Right lobe of liver (tissue), 6 donors: ENCODE results near the gene ABCB8. TPM values are rescaled to one million over a fixed set of nuclear protein-coding genes. Genes with fewer than 3 reads are reported as not detected.

Experiments
- ATAC-seq, 4 donors: fragments of 200-7000 bp; cut with Tn5 transposase; one replicate each; pipeline ENCODE4 v1.9.1; 2020; ENCODE audit warnings: mild to moderate bottlenecking in 4 of 4, moderate library complexity in 4 of 4
- DNase-seq, 3 donors: peaks; one replicate each; pipeline ENCODE4 v3.0.0-alpha.2; 2020
- H3K27ac ChIP-seq, 3 donors: fragments of 200-600 bp; one replicate each; pipeline ENCODE4 v1.8.0; 2022
- H3K27me3 ChIP-seq, 2 donors: fragments of 200-600 bp; one replicate each; pipeline ENCODE4 v1.8.0; 2022
- H3K36me3 ChIP-seq, 4 donors: fragments of 200-600 bp; sonication (generic) in 1 of 4; one replicate each; pipeline versions ENCODE4 v1.5.1 to v1.8.0; 2017 to 2022; ENCODE audit warnings: control low read depth in 1 of 4
- H3K4me1 ChIP-seq, 4 donors: fragments of 200-600 bp; sonication (generic) in 1 of 4; one replicate each; pipeline versions ENCODE4 v1.5.1 to v1.8.0; 2017 to 2022; ENCODE audit warnings: control low read depth in 1 of 4
- H3K4me3 ChIP-seq, 3 donors: fragments of 200-600 bp; one replicate each; pipeline ENCODE4 v1.8.0; 2022
- H3K9me3 ChIP-seq, 4 donors: fragments of 200-600 bp; sonication (generic) in 1 of 4; one replicate each; pipeline versions ENCODE4 v1.5.1 to v1.8.0; 2017 to 2022; ENCODE audit warnings: control low read depth in 1 of 4
- POLR2A ChIP-seq: fragments of 450-650 bp; IDR thresholded peaks from one replicate; pipeline ENCODE4 v1.6.1; 2017; ENCODE audit warnings: antibody characterized with exemption, mild to moderate bottlenecking
- WGBS: methylation state at CpG from one replicate; pipeline ENCODE4 v1.1.6; 2018; ENCODE audit warnings: low coverage, low lambda C conversion rate; ENCODE audit not compliant: insufficient coverage; ENCODE audit errors: missing lambda C conversion rate; 5-methylcytosine and 5-hydroxymethylcytosine counted together
- intact Hi-C, 2 donors: fragments of 100-400 bp; cut with DNase I; formaldehyde crosslinking; loops; one replicate each; pipeline versions ENCODE4 v1.11.2 to v1.14.1; 2022
- total RNA-seq, 6 experiments: library from RNA; depleted of rRNA in 2 of 6; stranded (reverse); fragments of >200 nt in 2 of 6; fragmentation: NEBNext Ultra II Directional in 3 of 6; extraction: Animal tissue kit (Norgen Biotek cat#: 25700) in 3 of 6; gene quantifications; one replicate each; pipeline versions ENCODE4 v1.1.0 to v1.2.4, GENCODE V29; 2016 to 2023
- TF ChIP-seq, protein P1 (sequence below), 4 donors: fragments of 200-600 bp in 3 of 4; fragments of 450-650 bp in 1 of 4; IDR thresholded peaks; one replicate each; pipeline versions ENCODE4 v1.5.1 to v1.8.0; 2016 to 2022; ENCODE audit warnings: antibody characterized with exemption in 4 of 4, mild to moderate bottlenecking in 2 of 4
- donor health status: DM: no; HTN: yes; CAD: no.
- donor health status: DM: no; HTN: no; CAD: no.
- donor health status: DM: no; HTN: no; CAD: no.
- donor health status: DM: no; HTN: yes; CAD: no.
- donor health status: DM: no; HTN: yes; CAD: no.

The ABCB8 gene
- total RNA-seq, 6 experiments from 2014 or later, result 22.3 to 33.8 (median 26.8) TPM

DNA sequence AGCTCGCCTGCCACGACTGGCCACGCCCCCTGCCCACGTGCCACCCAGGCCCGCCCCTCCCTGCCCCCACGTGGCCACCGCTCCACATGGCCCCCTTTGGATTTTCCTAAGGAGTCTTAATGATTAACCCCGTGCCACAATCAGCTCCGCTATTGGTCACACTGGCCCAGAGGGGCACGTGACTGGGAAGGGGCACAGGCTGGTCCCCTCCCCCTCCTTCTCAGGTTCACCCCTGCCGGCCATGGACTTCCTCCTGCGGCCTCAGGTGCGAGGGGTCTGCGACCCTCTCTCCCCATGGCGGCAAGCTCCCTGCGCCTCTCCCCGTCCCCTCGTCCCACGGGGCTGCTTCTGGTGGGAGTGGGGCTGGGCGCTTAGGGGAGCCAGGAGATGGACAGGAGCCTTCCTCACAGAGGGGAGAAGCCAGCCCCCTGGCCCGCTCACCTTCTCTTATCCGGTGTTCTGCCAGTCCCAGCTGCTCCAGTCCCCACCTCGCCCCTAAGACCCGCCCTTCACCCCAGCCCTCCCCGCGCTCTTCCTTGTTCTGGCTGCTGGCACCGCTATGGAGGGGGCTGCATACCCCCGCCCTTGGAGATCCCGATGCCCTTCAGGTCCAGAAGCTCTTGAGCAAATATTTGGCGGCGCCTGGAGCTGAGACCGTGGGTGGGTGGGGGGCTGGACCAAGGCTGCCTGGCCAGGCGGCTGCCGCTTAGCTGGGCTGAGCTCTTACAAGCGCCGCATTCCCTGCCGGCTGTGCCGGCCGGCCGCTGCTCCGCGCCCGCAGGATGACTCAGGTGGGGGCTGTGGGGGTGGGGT lies 34.4 kb downstream of the ABCB8 start:
- Histone ChIP-seq H3K36me3 (peaks cover 0 to 28% (median 14%) of the 10 kb centered on the region in 4 donors), H3K27me3 (no peaks in the 10 kb centered on the region), H3K27ac (peak overlapping the region; percentile 34 to 57 (median 41)), H3K4me1 (peaks cover 0 to 34% (median 16%) of the 10 kb centered on the region in 4 donors), H3K9me3 (no peaks in the 10 kb centered on the region), H3K4me3 (peak overlapping the region; percentile 39 to 76 (median 69))
- intact Hi-C loops, result no loop called here
- ATAC-seq (peak; percentile 54 to 71 (median 65)), DNase-seq (peak; percentile 89 to 96 (median 93))
- 28% methylated on average over 15 of the region's 43 CpGs for WGBS
- TF ChIP-seq, protein P1, sequence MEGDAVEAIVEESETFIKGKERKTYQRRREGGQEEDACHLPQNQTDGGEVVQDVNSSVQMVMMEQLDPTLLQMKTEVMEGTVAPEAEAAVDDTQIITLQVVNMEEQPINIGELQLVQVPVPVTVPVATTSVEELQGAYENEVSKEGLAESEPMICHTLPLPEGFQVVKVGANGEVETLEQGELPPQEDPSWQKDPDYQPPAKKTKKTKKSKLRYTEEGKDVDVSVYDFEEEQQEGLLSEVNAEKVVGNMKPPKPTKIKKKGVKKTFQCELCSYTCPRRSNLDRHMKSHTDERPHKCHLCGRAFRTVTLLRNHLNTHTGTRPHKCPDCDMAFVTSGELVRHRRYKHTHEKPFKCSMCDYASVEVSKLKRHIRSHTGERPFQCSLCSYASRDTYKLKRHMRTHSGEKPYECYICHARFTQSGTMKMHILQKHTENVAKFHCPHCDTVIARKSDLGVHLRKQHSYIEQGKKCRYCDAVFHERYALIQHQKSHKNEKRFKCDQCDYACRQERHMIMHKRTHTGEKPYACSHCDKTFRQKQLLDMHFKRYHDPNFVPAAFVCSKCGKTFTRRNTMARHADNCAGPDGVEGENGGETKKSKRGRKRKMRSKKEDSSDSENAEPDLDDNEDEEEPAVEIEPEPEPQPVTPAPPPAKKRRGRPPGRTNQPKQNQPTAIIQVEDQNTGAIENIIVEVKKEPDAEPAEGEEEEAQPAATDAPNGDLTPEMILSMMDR (IDR thresholded peaks at IDR 0.05), result no peak
- peak; percentile 61 for TF ChIP-seq POLR2A

DNA sequence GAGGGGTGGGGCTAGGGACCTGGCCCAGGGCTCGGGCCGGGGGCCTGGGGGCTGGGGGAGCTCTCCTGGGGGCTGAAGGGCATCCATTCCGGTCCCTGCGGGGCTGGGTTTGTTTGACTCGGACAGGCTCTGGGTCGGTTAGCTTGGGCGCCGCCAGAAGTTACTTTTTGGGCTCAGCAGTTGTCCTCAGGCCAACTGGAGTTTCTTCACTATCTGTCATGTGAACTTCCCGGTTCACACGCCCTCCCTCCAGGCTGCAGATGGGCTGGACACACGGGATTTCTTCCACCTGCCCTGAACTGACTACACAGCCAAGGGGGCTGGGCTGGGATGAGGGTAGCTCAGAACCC lies 34.9 kb downstream of the ABCB8 start:
- peak; percentile 62 to 78 (median 72) for DNase-seq
- peak; percentile 3 to 47 (median 34) for ATAC-seq
- intact Hi-C loops, result no loop called here
- 25% methylated on average over 2 of the region's 11 CpGs for WGBS
- no peaks in the 10 kb centered on the region for H3K27me3 ChIP-seq
- peak overlapping the region in 1 of 3 donors; percentile 34 for H3K27ac ChIP-seq
- H3K36me3 ChIP-seq, result peaks cover 0 to 34% (median 18%) of the 10 kb centered on the region in 4 donors
- H3K9me3 ChIP-seq, result no peaks in the 10 kb centered on the region
- peak overlapping the region; percentile 39 to 76 (median 69) for H3K4me3 ChIP-seq
- TF ChIP-seq, protein P1 (IDR thresholded peaks at IDR 0.05), result no peak
- no peak for TF ChIP-seq POLR2A
- peaks cover 0 to 34% (median 16%) of the 10 kb centered on the region in 4 donors for H3K4me1 ChIP-seq

- no peak for ATAC-seq
- no peak for TF ChIP-seq POLR2A
- TF ChIP-seq, protein P1 (IDR thresholded peaks at IDR 0.05), result no peak
- 79% methylated on average over 4 of the region's 18 CpGs for WGBS
- no peak for DNase-seq
- Histone ChIP-seq H3K4me1 (peaks cover 0 to 26% (median 13%) of the 10 kb centered on the region in 4 donors), H3K4me3 (no peak overlapping the region), H3K27me3 (no peaks in the 10 kb centered on the region), H3K36me3 (peaks cover 0 to 46% (median 21%) of the 10 kb centered on the region in 4 donors), H3K9me3 (no peaks in the 10 kb centered on the region), H3K27ac (no peak overlapping the region)
- intact Hi-C loops, result no loop called here
These were observed 36.2 kb downstream of the ABCB8 start for GRCh38 chr7:151064454-151064853.

DNA sequence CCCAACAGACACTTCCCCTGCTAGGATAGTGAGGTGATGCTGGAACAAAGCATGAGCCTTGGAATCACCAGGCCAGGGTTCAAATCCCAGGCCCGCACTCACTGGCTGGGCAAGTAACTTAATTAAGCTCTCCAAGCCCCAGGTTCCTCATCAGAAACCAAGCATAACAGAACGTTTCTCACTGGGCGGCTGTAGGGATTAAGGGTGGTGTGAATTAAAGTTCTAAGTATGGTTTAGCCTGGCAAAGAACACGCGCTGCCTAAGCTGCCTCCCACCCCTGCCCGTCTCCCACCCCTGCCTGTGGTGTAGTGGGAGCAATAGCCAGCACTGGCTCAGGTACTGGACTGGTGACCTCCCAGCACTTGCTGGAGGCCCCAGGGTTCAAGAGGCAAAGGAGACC lies 36.7 kb downstream of the ABCB8 start:
- intact Hi-C loops, result no loop called here
- Histone ChIP-seq H3K9me3 (no peaks in the 10 kb centered on the region), H3K4me3 (no peak overlapping the region), H3K27ac (no peak overlapping the region), H3K4me1 (peaks cover 0 to 26% (median 13%) of the 10 kb centered on the region in 4 donors), H3K27me3 (no peaks in the 10 kb centered on the region), H3K36me3 (peaks cover 0 to 52% (median 23%) of the 10 kb centered on the region in 4 donors)
- TF ChIP-seq POLR2A, result no peak
- TF ChIP-seq, protein P1 (IDR thresholded peaks at IDR 0.05), result no peak
- no peak for DNase-seq
- WGBS, result 88% methylated on average over 4 of the region's 6 CpGs
- no peak for ATAC-seq
